HCT116 (cell line): ENCODE data around the gene CBR1. TPM values are rescaled to one million over a fixed set of nuclear protein-coding genes. Genes with fewer than 3 reads are reported as not detected.
A peak's percentile ranks its signal among the peaks of the same experiment; 100 is the strongest.

Experiments
- ATAC-seq: fragments of 200-7000 bp; cut with Tn5 transposase; 2 replicates; pipeline ENCODE4 v1.9.1; 2020; ENCODE audit warnings: mild to moderate bottlenecking, moderate library complexity
- BruUV-seq: library from RNA; stranded (reverse); fragments of 400-500 nt; replicated peaks from 2 replicates; lab custom pipeline; 2021; lab: Mats Ljungman, UMichigan
- CTCF ChIA-PET: fragments of 300-600 bp; sonication (Branson Sonifier 250); formaldehyde crosslinking; loops from one replicate; lab custom pipeline; 2021; ENCODE audit warnings: antibody characterized with exemption; lab: Charles Lee
- POLR2A ChIA-PET: fragments of 300-600, 350-600 bp; sonication (Branson Sonifier 250); formaldehyde crosslinking; loops from one replicate; lab custom pipeline; 2021; ENCODE audit warnings: antibody characterized with exemption; lab: Charles Lee
- RAD21 ChIA-PET, 2 experiments: fragments of 300-600 bp; sonication (Branson Sonifier 250); formaldehyde crosslinking; loops; one replicate each; lab custom pipeline; 2023; ENCODE audit warnings: low total read pairs in 2 of 2; ENCODE audit not compliant: uncharacterized antibody in 2 of 2, unreplicated experiment in 2 of 2, low non-redundant PET in 1 of 2; lab: Charles Lee
- DNase-seq: peaks from one replicate; pipeline ENCODE4 v3.0.0-alpha.2; 2010; ENCODE audit warnings: low read depth, low spot score
- H2AFZ ChIP-seq: fragments of 200-600 bp; shearing (Covaris generic), sonication (generic); 2 replicates; pipeline ENCODE4 v1.6.1; 2017; ENCODE audit warnings: low read depth, mixed run types, mixed read lengths, antibody characterized with exemption, low read length; ENCODE audit not compliant: poor library complexity, severe bottlenecking
- H3K27ac ChIP-seq: 2 replicates; pipeline ENCODE4 v1.5.1; 2012; ENCODE audit warnings: low read depth, low read length
- H3K27me3 ChIP-seq: fragments of 200-600 bp; sonication (generic); 2 replicates; pipeline ENCODE4 v1.6.1; 2016; ENCODE audit warnings: mixed run types, low read length, mixed read lengths; ENCODE audit not compliant: insufficient read depth
- H3K36me3 ChIP-seq, 2 experiments: fragments of 200-500 bp in 1 of 2; fragments of 200-600 bp in 1 of 2; sonication (Bioruptor generic) in 1 of 2; sonication (generic) in 1 of 2; 2 replicates each; pipeline versions ENCODE4 v1.5.1 to v1.6.1; 2014 to 2016; ENCODE audit warnings: low read length in 2 of 2, inconsistent platforms in 1 of 2, mixed read lengths in 1 of 2, mixed run types in 1 of 2; ENCODE audit not compliant: insufficient read depth in 2 of 2, control insufficient read depth in 1 of 2
- H3K4me1 ChIP-seq, 2 experiments: fragments of 200-600 bp in 1 of 2; sonication (generic) in 1 of 2; 2 replicates each; pipeline versions ENCODE4 v1.5.1 to v1.6.1; 2012 to 2017; ENCODE audit warnings: low read length in 2 of 2, inconsistent platforms in 1 of 2, mild to moderate bottlenecking in 1 of 2, mixed read lengths in 1 of 2, mixed run types in 1 of 2, moderate library complexity in 1 of 2; ENCODE audit not compliant: insufficient read depth in 2 of 2, control insufficient read depth in 1 of 2
- H3K4me2 ChIP-seq: fragments of 200-600 bp; sonication (generic); 2 replicates; pipeline ENCODE4 v1.6.1; 2017; ENCODE audit warnings: mixed run types, low read length, mixed read lengths
- H3K4me3 ChIP-seq, 2 experiments: fragments of 200-600 bp in 1 of 2; sonication (generic) in 1 of 2; replicated peaks in 1 of 2; 2 replicates each; pipeline ENCODE4 v1.5.1; 2011 to 2016; ENCODE audit warnings: low read length in 2 of 2, control low read depth in 1 of 2, low read depth in 1 of 2, mild to moderate bottlenecking in 1 of 2, mixed read lengths in 1 of 2, mixed run types in 1 of 2
- H3K79me2 ChIP-seq: fragments of 200-600 bp; sonication (generic); 2 replicates; pipeline ENCODE4 v1.6.1; 2017; ENCODE audit warnings: mild to moderate bottlenecking, mixed run types, low read length, moderate library complexity, mixed read lengths; ENCODE audit not compliant: insufficient read depth
- H3K9ac ChIP-seq: fragments of 200-600 bp; sonication (generic); 2 replicates; pipeline ENCODE4 v1.6.1; 2016; ENCODE audit warnings: low read length, mixed read lengths
- H3K9me2 ChIP-seq: fragments of 200-600 bp; sonication (generic), shearing (Covaris generic); 2 replicates; pipeline ENCODE4 v1.6.1; 2017; ENCODE audit warnings: mixed run types, mild to moderate bottlenecking, moderate library complexity; ENCODE audit not compliant: insufficient read depth
- H3K9me3 ChIP-seq, 2 experiments: fragments of 200-500 bp in 1 of 2; fragments of 200-600 bp in 1 of 2; sonication (Bioruptor generic) in 1 of 2; sonication (generic) in 1 of 2; 2 replicates each; pipeline ENCODE4 v1.6.1; 2014 to 2017; ENCODE audit warnings: low read length in 2 of 2, mixed read lengths in 2 of 2, inconsistent platforms in 1 of 2, low read depth in 1 of 2, mild to moderate bottlenecking in 1 of 2, mixed run types in 1 of 2, moderate library complexity in 1 of 2; ENCODE audit not compliant: control insufficient read depth in 1 of 2, insufficient read depth in 1 of 2
- H4K20me1 ChIP-seq: fragments of 200-600 bp; sonication (generic), shearing (Covaris generic); 2 replicates; pipeline ENCODE4 v1.6.1; 2017; ENCODE audit warnings: mixed run types, mild to moderate bottlenecking, moderate library complexity; ENCODE audit not compliant: insufficient read depth
- CBX3 ChIP-seq: IDR thresholded peaks from 2 replicates; pipeline ENCODE4 v1.6.1; 2012; ENCODE audit warnings: low read depth
- CEBPB ChIP-seq: IDR thresholded peaks from 2 replicates; pipeline ENCODE4 v1.6.1; 2012; ENCODE audit warnings: low read depth
- EGR1 ChIP-seq: IDR thresholded peaks from 2 replicates; pipeline ENCODE4 v1.6.1; 2012; ENCODE audit warnings: low read depth
- EZH2 ChIP-seq: fragments of 200-600 bp; sonication (generic); IDR thresholded peaks from 2 replicates; pipeline ENCODE4 v1.6.1; 2017; ENCODE audit warnings: antibody characterized with exemption, mixed run types
- POLR2A ChIP-seq: IDR thresholded peaks from 2 replicates; pipeline ENCODE4 v1.7.0; 2011; ENCODE audit warnings: borderline replicate concordance; ENCODE audit not compliant: insufficient read depth, insufficient read length; ENCODE audit errors: extremely low read depth
- RAD21 ChIP-seq: IDR thresholded peaks from 2 replicates; pipeline ENCODE4 v1.6.1; 2012; ENCODE audit warnings: low read depth, mild to moderate bottlenecking
- SIN3A ChIP-seq: IDR thresholded peaks from 2 replicates; pipeline ENCODE4 v1.6.1; 2012; ENCODE audit warnings: low read depth
- SP1 ChIP-seq: IDR thresholded peaks from 2 replicates; pipeline ENCODE4 v1.6.1; 2012; ENCODE audit warnings: low read depth
- SRF ChIP-seq: IDR thresholded peaks from 2 replicates; pipeline ENCODE4 v1.6.1; 2012; ENCODE audit warnings: low read depth
- TCF7L2 ChIP-seq: IDR thresholded peaks from 2 replicates; pipeline ENCODE4 v1.7.0; 2011; ENCODE audit warnings: borderline replicate concordance, inconsistent platforms; ENCODE audit not compliant: insufficient read depth, insufficient read length; ENCODE audit errors: extremely low read depth
- intact Hi-C: fragments of 100-400 bp; cut with micrococcal nuclease; formaldehyde crosslinking; loops from 2 replicates; pipeline ENCODE4 v1.10.0; 2022
- total RNA-seq: library from RNA; stranded (reverse); gene quantifications from one replicate; pipeline ENCODE4 v1.2.1, GENCODE V29; 2021; ENCODE audit not compliant: unreplicated experiment

The CBR1 gene
- total RNA-seq, 1 experiment from 2014 or later = 0.91 TPM

DNA sequence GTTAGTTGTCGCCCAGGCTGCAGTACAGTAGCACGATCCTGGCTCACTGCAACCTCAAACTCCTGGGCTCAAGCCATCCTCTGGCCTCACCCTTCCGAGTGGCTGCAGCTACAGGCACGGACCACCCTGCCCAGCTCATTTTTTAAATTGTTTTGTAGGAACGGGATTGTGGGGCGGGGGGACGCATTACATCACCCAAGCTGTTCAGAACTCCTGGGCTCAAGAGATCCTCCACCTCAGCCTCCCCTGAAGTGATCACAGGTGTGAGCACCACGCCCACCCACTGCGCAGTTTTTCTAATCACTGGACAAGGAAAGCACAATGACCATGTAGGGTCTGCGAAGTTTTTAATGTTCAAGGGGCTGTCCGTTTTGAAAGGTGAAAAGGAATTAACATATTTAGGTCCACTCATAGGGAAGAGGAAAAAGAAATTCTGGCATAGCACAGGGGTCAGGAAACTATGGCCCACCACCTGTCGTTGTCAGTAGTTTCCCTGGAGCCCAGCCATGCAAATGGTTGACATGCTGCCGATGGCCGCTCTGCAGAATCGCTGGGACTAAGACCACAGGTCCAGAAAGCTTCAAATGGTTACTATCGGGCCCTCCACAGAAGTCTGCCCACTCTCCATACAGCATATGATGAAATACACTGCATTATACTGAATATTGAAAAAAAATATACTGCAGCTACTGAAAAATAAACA lies 35.5 kb upstream of the CBR1 start:
- POLR2A ChIA-PET = no interaction called here
- CTCF ChIA-PET = no interaction called here
- RAD21 ChIA-PET = no interaction called here

DNA sequence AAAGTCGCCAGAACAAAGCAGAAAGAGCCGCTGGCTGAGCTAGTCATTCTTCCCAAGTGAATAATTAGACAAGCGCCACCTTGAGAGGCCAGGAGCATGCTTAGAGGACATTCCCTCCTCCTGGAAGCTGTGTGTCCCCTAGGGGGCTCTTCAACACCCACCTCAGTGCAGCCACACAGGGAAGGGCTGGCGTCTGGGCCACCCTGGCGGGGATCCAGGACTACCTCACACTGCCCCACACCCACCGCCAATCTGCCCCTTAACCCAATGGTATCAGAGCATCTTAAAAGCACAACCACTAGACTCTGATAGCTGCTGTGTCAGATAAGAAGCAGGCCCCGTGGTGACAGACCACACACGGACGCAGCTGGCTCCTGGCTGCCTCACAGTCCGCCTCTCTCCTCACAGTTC lies 34.4 kb upstream of the CBR1 start:
- Histone ChIP-seq H3K36me3 (peaks cover 12 to 13% of the 10 kb centered on the region in 2 experiments; a peak in 3 of 4 replicates), H2AFZ (no peak overlapping the region)
- intact Hi-C loops = no loop called here
- POLR2A ChIA-PET = no interaction called here
- BruUV-seq = no TSS peak
- no peak for TF ChIP-seq EZH2
- TF ChIP-seq SRF = no peak
- TF ChIP-seq CBX3 = no peak
- TF ChIP-seq SP1 = no peak
- TF ChIP-seq POLR2A = no peak
- TF ChIP-seq SIN3A = no peak
- no peak for TF ChIP-seq RAD21
- no peak for TF ChIP-seq CEBPB
- TF ChIP-seq TCF7L2 = no peak
- TF ChIP-seq, all 23 proteins: peak for 0
- no peaks in the 10 kb centered on the region for H3K9me3 ChIP-seq
- ATAC-seq (peak; percentile 30; the same call in 1 of the 2 replicates), DNase-seq (no peak)
- H3K27ac ChIP-seq = no peak overlapping the region
- H3K79me2 ChIP-seq = no peaks in the 10 kb centered on the region
- H3K4me1 ChIP-seq = no peaks in the 10 kb centered on the region
- ChIA-PET CTCF (no interaction called here), RAD21 (no interaction called here)
- H3K4me2 ChIP-seq = no peak overlapping the region
- no peaks in the 10 kb centered on the region for H4K20me1 ChIP-seq
- H3K27me3 ChIP-seq = no peaks in the 10 kb centered on the region
- no peak overlapping the region for H3K4me3 ChIP-seq
- no peak overlapping the region for H3K9ac ChIP-seq
- no peaks in the 10 kb centered on the region for H3K9me2 ChIP-seq

More for the DNA sequence above, 35.5 kb upstream of the CBR1 start:
- Histone ChIP-seq H3K4me3 (no peak overlapping the region), H4K20me1 (no peaks in the 10 kb centered on the region), H2AFZ (no peak overlapping the region), H3K9ac (no peak overlapping the region), H3K27ac (no peak overlapping the region), H3K27me3 (no peaks in the 10 kb centered on the region), H3K9me2 (no peaks in the 10 kb centered on the region), H3K79me2 (no peaks in the 10 kb centered on the region), H3K9me3 (no peaks in the 10 kb centered on the region), H3K36me3 (peaks cover 8% of the 10 kb centered on the region in 2 experiments; a peak in 3 of 4 replicates), H3K4me2 (no peak overlapping the region), H3K4me1 (no peaks in the 10 kb centered on the region)
- no TSS peak for BruUV-seq
- intact Hi-C loops = no loop called here
- ATAC-seq (no peak), DNase-seq (no peak)
- TF ChIP-seq SP1 (no peak), EGR1 (no peak), RAD21 (no peak)
